T-helper 2 cell (primary cell): Measurements from ENCODE around the gene TDRD12.

Experiments used
- DNase-seq, 5 experiments: peaks; one replicate each; pipeline versions ENCODE4 v3.0.0 to v3.0.0-alpha.2; 2012 to 2022

TDRD12 gene

GRCh38 chr19:32810452-32810851, 90.9 kb downstream of the TDRD12 start:
- DNase-seq, result no peak

- no peak for DNase-seq
Measured at GRCh38 chr19:32811151-32811550, 91.6 kb downstream of the TDRD12 start.

GRCh38 chr19:32812036-32812435, 92.5 kb downstream of the TDRD12 start:
- no peak for DNase-seq

- DNase-seq, result no peak
Measured at GRCh38 chr19:32812571-32812970, 93.0 kb downstream of the TDRD12 start.

- no peak for DNase-seq
Measured at GRCh38 chr19:32813862-32814425, 94.4 kb downstream of the TDRD12 start.

- no peak for DNase-seq
Measured at GRCh38 chr19:32814624-32815023, 95.1 kb downstream of the TDRD12 start.

GRCh38 chr19:32816555-32817099, 97.1 kb downstream of the TDRD12 start:
- no peak for DNase-seq

- DNase-seq, result no peak
Measured at GRCh38 chr19:32817569-32818476, 98.3 kb downstream of the TDRD12 start.

GRCh38 chr19:32818536-32818935, 99.0 kb downstream of the TDRD12 start:
- no peak for DNase-seq

- DNase-seq, result no peak
Measured at GRCh38 chr19:32819419-32820400, 100.1 kb downstream of the TDRD12 start.

- DNase-seq, result no peak
Measured at GRCh38 chr19:32822916-32823746, 103.6 kb downstream of the TDRD12 start.

- no peak for DNase-seq
Measured at GRCh38 chr19:32823747-32824102, 104.2 kb downstream of the TDRD12 start.

- no peak for DNase-seq
Measured at GRCh38 chr19:32824191-32824751, 104.7 kb downstream of the TDRD12 start.

- no peak for DNase-seq
Measured at GRCh38 chr19:32824916-32825608, 105.5 kb downstream of the TDRD12 start.

GRCh38 chr19:32828139-32828538, 108.6 kb downstream of the TDRD12 start:
- DNase-seq, result no peak

GRCh38 chr19:32828643-32829344, 109.2 kb downstream of the TDRD12 start:
- DNase-seq, result no peak

- DNase-seq, result no peak
Measured at GRCh38 chr19:32829345-32829896, 109.9 kb downstream of the TDRD12 start.

GRCh38 chr19:32830231-32831014, 110.9 kb downstream of the TDRD12 start:
- DNase-seq, result no peak

GRCh38 chr19:32831611-32832010, 112.0 kb downstream of the TDRD12 start:
- DNase-seq, result no peak
